Endometrial microvascular endothelial cells (primary cell): ENCODE data around the gene PCGF5. TPM values are rescaled to one million over a fixed set of nuclear protein-coding genes. Genes with fewer than 3 reads are reported as not detected.

Experiments used
- in situ Hi-C: cut with HindIII; loops from 2 replicates; pipeline ENCODE4 v1.10.0; 2017; ENCODE audit warnings: low sequenced_read_pairs, low pct_unique_long_range_greater_than_20kb; ENCODE audit errors: inconsistent ontology term
- total RNA-seq: library from RNA; depleted of rRNA; stranded (reverse); fragments of >200 nt; gene quantifications from one replicate; pipeline ENCODE4 v1.2.3, GENCODE V29; 2015; ENCODE audit errors: inconsistent ontology term

The PCGF5 gene
- total RNA-seq, 1 donor from 2014 or later: 42.0 TPM

- in situ Hi-C loops: no loop called here
These were observed 13.5 kb upstream of the PCGF5 start for GRCh38 chr10:91206837-91207474.

GRCh38 chr10:91208642-91209041, 11.8 kb upstream of the PCGF5 start:
- in situ Hi-C loops: no loop called here

GRCh38 chr10:91210014-91210413, 10.4 kb upstream of the PCGF5 start:
- in situ Hi-C loops: no loop called here

- in situ Hi-C loops: no loop called here
These were observed 10.0 kb upstream of the PCGF5 start for GRCh38 chr10:91210435-91210834.

DNA sequence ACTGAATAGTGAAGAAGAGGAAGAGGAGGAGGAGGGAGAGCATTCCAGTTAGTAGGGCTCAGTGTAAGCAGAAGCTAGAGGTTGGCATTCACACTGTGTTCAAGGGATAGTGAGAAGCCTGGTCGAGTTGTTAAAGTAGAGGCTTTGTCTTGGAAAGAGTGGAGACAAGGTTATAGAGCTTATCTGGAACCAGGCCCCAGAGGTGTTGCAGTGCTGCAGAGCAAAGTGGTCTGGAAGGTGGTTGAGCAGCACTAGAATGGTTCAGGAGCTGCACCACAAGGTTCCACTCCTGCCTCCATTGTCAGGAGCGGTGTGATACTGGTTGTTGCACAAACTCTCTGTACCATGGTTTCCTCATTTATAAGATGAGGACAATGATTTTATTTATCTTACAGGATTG, 8.8 kb upstream of the PCGF5 start:
- in situ Hi-C loops: no loop called here

- in situ Hi-C loops: no loop called here
These were observed 5.6 kb upstream of the PCGF5 start for GRCh38 chr10:91214911-91215310.

- in situ Hi-C loops: no loop called here
These were observed 5.1 kb upstream of the PCGF5 start for GRCh38 chr10:91215384-91215783.

DNA sequence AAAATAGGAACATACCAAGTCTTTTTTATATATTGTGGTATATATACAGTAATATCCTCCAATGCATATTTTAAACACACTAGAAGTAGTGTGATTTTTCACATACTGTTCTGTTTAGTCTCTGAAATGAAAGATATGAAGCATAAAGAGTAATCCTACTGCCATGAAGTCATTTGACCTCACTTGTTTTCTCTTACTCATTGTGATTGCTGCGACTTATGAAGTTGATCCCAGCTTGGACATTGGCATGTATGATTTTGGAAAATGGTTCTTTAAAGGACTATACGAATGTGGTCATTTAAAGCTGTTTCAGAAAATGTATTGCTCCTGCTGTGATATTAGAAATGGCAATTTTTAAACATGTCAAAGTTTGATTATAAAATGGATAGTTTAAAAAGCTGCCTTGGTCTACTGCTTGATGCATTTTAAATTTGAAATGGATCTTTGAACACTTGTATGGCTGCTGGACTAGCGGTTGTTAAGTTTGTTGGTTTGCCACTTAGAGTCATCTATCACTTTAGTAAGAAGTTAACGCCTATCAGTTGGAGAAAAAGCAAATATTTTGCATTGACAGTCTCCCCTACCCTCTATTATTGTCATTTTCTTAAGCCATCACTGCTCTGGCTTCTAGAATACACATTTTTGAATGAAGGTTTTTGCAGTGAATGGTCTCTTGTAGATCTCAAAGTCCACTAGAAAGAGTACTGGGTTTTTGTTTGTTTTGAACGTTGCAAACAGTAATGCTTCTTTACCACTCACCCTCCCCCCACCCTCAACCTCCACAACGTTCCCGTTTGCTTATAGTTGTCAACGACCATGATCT, 881 bp upstream of the PCGF5 start:
- in situ Hi-C loops: no loop called here

GRCh38 chr10:91220954-91221675, 652 bp downstream of the PCGF5 start:
- in situ Hi-C loops: no loop called here

DNA sequence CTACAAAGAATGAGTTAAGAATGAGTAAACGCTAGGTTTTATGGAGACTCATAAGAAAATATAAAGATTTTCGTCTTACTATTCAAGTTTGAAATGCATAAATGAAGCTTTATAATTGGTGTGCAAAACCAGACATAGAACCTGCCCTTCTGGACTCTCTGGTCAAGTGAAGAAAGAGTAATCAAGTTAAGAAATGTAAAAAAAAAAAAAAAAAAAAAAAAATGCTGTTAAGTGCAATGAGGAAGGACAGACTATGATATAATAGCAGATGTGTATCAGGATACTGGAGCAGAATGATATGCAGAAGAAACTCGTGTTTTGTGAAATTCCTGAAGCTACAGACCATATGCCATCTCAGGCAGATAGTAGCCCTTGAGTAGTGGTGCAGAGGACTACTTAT, 5.6 kb downstream of the PCGF5 start:
- in situ Hi-C loops: no loop called here

DNA sequence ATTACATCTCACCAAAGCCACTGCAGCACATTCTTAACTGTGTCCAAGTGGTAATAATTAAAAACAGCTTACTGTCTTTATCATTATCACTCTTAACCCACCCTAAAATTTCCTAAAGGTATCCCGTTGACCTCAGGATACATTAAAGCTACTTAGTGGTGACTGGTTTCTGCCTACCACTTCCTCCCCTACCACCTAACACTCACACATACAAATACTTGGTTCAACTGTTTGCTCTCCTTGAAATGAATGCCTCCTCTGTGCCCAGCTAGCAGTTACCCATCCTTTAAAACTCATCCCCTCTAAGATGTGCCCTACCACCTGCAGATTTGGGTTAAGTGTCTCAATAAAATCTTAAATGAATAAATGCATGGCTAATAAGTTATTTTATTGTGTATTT, 7.1 kb downstream of the PCGF5 start:
- in situ Hi-C loops: no loop called here

- in situ Hi-C loops: no loop called here
These were observed 9.2 kb downstream of the PCGF5 start for GRCh38 chr10:91229683-91230082.

- in situ Hi-C loops: no loop called here
These were observed 17.7 kb downstream of the PCGF5 start for GRCh38 chr10:91238191-91238590.

DNA sequence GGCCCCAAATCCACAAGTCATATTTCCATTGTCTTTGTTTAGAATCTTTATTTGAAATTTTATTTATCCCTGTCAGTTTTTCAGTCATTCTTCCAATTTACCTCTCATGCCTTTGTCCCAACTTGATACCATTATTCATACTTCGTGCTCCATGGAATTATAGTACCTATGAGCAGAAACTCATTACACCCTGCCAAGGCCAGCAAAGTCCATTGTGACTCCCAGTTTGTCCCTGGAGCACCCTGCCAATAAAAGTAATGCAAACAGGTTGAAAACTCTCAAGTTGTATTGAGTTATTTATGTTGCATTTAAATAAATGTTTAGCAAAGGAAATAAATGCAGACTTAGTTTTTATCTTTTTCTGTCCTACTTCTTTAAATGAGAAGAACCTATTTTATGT, 19.3 kb downstream of the PCGF5 start:
- in situ Hi-C loops: no loop called here

- in situ Hi-C loops: no loop called here
These were observed 22.5 kb downstream of the PCGF5 start for GRCh38 chr10:91242940-91243339.

DNA sequence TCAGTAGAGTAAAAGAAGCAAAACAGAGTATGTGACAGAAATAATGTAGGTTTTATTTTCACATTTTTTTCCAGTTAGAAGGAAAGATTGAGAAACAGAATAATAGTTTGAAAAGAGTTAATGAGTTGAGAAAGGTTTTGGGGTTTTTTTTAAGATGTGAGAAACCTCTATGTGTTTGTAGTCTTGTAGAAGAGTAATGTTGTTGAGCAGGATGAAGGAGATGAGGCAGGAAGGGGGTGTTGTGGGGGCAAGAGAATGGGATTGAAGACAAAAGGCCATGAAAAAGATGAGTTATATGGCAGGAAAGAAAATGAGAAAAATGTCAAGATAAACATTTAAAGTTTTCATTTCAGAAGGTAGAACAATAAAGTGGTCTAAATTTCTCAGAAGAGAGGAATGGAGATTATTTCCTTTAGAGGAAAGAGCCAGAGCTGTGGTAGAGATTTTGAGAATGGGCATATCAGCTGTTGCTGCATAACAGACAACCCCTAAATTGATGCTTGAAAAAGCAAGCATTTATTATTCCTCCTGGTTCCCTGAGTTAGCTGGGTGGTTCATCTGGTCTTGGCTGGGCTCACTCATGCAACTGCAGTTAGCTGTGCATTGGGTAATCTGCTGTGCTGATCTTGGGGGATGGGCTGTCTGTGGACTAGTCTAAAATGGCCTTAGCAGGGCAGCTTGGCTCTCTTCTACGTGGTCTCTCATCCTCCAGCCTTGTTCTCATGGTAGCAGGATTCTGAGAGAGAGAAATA, 27.1 kb downstream of the PCGF5 start:
- in situ Hi-C loops: no loop called here

DNA sequence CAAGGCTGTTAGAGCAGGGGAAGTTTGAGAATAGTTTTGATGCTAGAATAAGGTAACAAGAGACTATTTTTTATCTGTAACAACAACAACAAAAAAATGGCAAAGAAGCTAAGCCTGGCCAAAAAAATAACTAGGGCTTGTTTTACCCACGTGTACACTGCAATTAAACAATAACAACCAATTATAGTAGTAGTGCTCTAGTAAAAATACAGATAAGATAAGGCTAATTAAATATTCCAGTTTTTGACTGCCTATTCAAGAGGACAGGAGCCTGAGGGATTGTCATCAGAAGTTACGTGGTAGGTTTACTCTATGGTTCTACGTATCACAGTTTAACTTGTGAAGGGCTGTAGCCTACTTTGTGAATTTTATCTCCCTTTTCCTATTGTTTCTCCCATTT, 29.2 kb downstream of the PCGF5 start:
- in situ Hi-C loops: loop anchor here (25.0 kb wide), 1 partner anchor 337 kb away; the partner anchor contains the start of gene ANKRD1

- in situ Hi-C loops: loop anchor here (25.0 kb wide), 1 partner anchor 338 kb away; the partner anchor contains the start of gene ANKRD1
These were observed 29.9 kb downstream of the PCGF5 start for GRCh38 chr10:91250341-91250740.

GRCh38 chr10:91251430-91252056, 31.1 kb downstream of the PCGF5 start:
- in situ Hi-C loops: loop anchor here (25.0 kb wide), 1 partner anchor 339 kb away; the partner anchor contains the start of gene ANKRD1
